IPS DF 19.7 (cell line): ENCODE measurements around the gene GRK5.

Source experiments
- DNase-seq: peaks from one replicate; pipeline ENCODE4 v3.0.0-alpha.2; 2013; ENCODE audit warnings: low read depth, low spot score

GRK5 gene

GRCh38 chr10:119341459-119342301 is 134.3 kb downstream of the GRK5 start:
- DNase-seq = no peak

DNA sequence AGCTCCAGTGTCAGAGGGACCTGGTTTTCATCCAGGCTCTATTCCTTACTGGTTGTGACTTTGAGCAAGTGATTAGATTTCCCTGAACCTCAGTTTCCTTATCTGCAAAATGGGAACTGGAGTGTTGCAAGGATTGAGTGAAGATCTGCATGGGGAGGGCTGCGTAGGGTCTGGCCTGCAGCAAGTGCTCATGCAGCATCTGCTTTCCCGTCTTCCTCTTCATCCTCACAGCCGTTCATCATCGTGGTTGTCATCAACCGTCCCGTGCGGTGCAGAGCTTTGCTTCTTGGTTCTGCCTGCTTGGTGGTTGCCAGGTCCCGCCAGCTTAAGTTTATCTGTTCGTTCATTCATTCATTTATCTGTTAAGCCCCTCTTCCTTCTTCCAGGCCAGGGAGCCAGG is 135.0 kb downstream of the GRK5 start:
- no peak for DNase-seq

- DNase-seq = no peak
These were observed 135.7 kb downstream of the GRK5 start for GRCh38 chr10:119343011-119343601.

DNA sequence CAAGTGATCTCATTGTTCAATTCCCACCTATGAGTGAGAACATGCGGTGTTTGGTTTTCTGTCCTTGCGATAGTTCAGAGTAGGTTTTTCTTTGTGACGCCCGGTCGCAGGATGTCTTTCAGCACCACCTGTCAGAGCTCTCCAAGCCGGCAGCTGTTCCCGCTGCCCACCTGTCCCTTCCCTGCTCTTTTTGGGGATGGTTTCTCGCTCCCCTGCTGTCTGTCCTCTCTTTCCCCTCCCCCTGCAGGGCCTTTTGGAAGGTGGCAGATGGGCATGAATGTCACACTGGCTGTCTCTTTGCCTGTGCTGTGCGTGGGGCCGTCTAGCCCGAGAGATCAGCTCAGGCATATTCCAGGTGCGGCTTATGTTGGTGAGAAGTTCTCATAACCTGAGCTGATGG is 137.0 kb downstream of the GRK5 start:
- DNase-seq = no peak

DNA sequence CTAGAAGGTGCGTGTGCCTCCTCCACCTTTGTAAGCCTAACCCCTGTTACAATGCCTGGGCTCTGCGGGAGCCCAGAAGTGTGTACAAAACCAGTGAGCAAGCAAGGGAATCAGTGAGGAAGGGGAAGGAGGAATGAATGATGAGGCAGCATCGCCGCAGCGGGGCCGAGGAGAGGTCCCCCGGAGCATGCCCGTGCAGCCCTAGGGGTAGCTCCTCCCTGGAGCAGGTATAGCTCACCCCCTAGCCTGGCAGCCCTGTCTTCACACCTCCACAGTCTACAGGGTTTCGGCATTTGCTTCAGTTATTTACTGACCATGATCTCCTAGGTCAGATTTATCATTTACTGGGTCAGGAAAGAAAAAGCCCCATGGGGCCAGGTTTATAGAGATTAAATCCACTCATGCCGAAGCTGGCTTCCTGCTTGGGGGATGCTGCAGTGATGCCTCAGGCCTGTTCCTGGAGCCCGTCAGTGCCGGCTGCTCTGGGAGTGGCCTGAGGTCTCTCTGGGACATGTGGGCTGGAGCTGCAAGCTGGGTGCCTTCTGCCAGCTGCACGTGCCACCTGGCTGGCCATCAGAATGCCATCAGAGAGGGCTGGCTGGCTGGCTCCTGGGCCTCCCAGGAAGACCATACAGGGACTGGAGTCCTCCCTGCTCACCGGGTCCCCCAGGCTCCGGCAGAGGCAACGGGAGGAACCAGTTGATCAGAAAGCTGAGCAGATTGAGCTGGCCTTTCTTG is 138.9 kb downstream of the GRK5 start:
- DNase-seq = no peak

DNA sequence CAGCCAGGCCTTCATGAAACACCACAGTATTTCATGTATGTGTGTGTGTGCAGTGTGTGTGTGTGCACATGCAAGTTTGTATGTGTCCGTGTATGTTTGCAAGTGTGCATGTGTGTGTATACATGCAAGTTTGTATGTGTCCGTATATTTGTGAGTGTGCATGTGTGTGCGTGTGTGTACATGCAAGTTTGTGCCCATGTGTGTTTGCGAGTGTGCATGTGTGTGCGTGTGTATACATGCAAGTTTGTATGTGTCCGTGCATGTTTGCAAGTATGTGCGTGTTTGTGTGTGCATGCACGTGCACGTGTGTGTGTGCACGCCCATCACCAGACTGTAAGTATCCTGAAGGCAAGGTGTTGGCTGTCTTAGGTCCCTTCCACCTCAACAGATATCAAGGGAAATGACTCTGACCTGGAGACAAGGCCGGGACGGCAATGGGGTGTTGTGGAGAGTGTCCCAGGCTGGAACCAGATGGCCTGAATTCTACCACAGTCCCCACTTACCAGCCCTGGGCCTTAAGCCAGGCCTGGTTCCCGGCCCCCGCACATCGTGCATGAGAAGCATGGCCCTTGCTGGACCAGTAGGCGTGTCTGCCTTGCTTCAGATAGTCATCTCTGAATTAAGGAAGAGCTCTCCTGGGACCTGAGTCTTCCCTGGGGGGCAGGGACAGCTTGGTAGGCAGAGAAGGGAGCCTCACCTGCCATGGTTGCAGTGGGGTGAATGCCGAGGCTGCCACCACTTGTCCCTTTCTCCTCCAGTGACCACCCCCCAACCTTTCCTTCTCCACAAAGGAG is 140.0 kb downstream of the GRK5 start:
- no peak for DNase-seq

DNA sequence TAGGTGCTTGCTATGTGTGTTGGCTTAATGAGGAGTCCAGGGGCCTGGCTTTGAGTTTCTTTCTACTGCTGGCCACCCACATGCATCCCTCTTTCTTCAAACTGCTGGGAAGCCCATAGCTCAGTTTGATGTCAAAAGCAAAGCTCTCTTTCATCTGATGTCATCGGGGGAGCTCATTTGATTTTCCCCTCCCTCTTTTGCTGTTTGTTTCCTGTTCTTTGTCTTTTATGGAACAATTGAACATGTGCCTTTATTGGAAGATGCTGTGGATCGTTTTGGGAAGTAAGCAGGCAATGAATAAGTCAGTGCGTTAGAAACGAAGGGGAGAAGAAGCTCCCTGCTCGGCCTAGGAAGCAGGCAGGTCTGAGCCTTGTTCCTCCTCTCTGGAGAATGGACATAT is 140.7 kb downstream of the GRK5 start:
- DNase-seq = no peak

DNA sequence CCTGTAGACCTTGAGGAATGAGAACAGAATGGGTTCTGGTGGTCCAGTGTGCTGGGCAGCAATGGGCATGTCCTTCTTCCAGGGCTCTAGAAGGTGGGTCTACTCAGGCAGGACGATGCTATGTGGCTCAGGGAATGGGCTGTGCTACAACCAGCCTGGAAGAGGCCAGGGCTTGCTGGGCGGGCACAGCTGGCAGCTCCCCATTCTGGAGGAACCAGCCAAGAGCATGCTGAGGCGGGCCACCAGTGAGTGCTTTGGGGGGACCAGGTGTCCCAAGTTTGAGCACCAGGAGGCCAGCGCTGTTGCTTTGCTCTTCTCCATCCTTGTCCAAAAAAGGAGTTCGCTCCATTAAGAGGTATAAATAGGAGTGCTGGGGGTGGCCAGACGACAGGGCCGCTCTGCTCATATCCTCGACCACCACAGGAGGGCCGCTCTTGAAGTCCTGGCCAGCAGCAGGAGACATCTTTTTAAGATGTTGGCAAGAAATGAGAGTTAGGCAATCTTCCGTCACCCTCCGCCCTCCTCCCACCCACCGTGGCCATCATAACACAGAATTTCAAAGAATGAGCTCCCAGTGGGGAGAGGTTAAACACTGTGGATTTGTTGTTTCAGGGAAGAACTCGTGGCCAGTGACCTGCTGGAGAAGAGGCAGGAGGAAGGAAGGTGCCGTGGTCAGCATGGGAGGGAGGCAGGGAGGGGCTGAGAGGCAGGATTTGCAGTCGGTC is 141.3 kb downstream of the GRK5 start:
- no peak for DNase-seq

GRCh38 chr10:119349341-119349740 is 142.0 kb downstream of the GRK5 start:
- DNase-seq = no peak

DNA sequence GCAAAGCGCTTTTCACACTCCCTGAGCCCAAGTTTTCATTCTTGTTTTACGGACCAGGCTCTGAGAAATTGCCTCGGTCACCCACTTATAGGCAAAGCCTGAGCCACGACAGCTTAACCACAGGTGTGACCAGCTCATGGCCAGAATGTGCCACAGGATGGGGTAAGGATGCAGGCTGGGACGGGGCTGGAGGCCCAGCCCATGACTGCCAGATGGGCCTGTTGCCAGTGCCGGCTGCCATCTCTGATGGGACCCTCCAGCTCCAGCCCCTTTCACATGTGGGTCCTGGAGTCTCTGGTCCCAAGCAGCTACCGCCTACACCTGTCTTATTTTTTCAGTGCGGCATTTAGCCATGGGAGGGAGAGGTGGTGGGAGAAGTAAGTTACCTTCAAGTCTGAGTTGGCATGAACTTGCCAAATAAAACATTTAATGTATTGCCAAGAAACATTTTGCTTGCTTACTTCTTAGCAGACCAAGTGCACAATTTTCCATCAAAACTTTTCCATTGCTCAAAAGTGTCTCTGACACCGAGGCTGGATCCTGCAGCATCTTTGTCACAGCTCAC is 142.6 kb downstream of the GRK5 start:
- DNase-seq = no peak

DNA sequence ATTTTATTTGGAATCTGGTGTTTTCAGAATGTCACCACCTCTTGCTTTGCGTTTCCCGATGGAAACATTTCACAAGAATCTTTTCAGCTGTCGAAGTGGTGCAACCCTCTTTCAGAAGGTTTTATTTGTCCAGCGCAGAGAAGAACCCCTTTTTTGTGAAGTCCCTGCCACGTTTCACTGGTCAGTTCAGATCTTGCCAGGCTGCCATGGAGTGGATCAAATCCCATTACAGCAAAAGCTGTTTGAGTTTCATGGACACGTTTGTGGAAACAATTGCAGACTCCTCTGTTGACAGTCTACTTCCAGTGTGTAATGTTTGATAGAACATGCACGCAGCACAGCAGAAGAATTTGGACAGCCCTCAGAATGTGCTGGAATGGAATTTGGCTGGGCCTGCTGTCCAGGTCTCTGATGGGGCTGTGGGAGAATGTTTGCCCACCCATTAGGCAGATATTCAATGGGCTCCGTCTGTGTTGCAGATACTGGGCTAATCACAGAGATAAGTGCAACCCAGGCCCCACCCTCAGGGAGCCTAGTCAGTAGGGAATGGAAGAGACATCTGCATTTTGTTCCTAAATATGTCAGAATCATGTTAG is 143.2 kb downstream of the GRK5 start:
- no peak for DNase-seq

GRCh38 chr10:119351189-119351588 is 143.8 kb downstream of the GRK5 start:
- DNase-seq = no peak

DNA sequence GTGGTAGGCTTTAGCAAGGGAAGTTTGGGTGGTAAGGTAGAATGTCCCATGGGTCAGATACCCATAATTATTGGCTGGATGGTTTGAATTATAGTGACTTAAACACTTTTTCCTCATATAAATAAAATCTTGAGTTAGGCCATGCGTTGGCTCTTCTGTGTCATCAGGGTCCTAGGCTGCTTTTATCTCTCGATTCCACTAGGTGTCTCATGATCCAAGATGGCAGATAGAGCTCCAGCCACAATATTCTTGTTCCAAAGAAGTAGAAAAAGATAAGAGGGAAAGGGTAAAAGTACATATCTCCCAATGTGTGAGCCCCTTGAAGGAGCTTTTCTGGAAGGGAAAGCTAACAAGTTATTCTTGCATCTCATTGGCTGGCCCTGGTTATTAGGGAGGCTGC is 144.7 kb downstream of the GRK5 start:
- no peak for DNase-seq

- DNase-seq = no peak
These were observed 145.4 kb downstream of the GRK5 start for GRCh38 chr10:119352807-119353206.

- DNase-seq = no peak
These were observed 146.1 kb downstream of the GRK5 start for GRCh38 chr10:119353421-119353820.

DNA sequence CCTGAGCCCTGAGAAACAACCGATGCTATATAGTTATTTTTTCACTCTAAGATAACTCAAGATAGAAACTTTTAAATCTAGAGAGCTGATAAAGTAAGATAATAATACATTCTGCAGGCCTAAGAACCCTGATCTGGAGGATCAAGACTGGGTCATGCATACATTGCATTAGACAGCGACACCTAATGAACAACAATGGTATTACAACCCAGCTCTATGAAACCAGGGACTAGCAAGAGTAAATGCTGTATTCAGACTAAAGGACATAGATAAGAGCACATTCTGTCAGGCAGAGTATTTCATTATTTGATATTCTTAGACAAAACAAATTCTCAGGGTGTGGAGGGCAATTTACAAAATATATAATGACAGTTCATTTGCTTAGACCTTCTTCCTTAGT is 148.6 kb downstream of the GRK5 start:
- no peak for DNase-seq

DNA sequence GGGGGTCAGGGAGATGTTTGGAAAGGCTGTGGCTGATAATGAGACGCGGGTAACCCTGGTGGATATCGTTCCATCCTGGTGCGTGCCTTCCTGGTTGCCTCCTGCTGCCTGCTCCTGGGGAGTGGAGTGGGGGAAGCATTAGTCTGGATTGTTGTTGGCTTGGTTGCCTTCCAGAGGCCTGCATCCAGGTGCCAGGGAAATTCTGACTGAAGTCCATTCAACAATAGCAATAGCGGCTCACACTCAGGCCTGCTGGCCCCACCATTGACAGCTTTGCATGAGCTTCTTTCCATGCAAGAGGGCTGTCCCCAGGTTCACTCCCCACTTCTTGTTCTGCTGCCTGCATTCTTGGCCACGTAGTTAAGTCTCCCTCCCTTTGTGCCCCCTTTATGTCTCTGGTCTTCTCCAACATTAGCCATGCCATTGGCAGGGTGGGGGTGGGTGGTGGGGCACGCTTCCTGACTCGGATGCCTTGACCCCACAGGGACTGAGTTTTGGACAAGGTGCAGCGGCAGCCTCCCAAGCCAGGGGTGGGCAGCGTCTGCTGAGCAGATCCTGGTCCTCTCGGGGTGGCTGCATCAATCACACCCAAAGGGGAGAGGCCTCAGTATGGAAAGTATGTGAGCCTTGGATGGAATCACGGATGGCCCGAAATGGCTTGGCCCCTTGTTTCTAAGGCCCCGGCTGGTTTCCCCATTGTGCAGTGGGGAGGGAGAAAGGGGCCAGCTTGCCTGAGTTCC is 150.2 kb downstream of the GRK5 start:
- DNase-seq = no peak

DNA sequence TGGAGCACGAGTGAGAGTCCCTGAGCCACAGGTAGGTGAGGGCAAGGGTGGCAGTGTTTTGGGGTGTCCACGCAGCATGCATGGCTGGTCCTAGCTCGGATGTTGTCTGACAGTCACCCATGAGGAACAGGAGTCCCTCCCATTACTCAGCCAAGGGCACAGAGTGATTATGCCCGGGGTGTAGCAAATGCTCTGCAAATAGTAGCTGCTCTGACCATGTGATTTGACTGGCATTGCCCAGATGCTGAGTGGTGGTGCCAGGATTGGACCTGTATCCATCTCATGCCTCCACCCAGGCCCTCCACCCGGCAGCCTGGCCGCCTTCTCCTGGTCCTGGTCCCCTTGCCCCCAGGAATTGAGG is 150.8 kb downstream of the GRK5 start:
- DNase-seq = no peak

- DNase-seq = no peak
These were observed 151.2 kb downstream of the GRK5 start for GRCh38 chr10:119358567-119358966.

GRCh38 chr10:119359025-119359424 is 151.7 kb downstream of the GRK5 start:
- DNase-seq = no peak
